H7 (cell line): Measurements from ENCODE around the gene AKAP5. TPM values are rescaled to one million over a fixed set of nuclear protein-coding genes. Genes with fewer than 3 reads are reported as not detected.

Experiments
- DNase-seq: peaks from one replicate; pipeline ENCODE4 v3.0.0; 2012
- H3K27me3 ChIP-seq: 2 replicates; pipeline ENCODE4 v1.6.0; 2011; ENCODE audit warnings: mild to moderate bottlenecking, low read length; ENCODE audit not compliant: control insufficient read depth, insufficient read depth
- H3K36me3 ChIP-seq: replicated peaks from 2 replicates; pipeline ENCODE4 v1.5.1; 2011; ENCODE audit warnings: low read length; ENCODE audit not compliant: control insufficient read depth, insufficient read depth
- H3K4me3 ChIP-seq: 2 replicates; pipeline ENCODE4 v1.5.1; 2011; ENCODE audit warnings: low read depth, mild to moderate bottlenecking, control low read depth, low read length, moderate library complexity; ENCODE audit not compliant: insufficient read depth
- total RNA-seq: library from RNA; depleted of rRNA; stranded (reverse); fragments of >200 nt; shearing (Covaris generic); gene quantifications from 2 replicates; pipeline ENCODE4 v1.2.3, GENCODE V29; 2014

Gene AKAP5
- total RNA-seq, 1 experiment from 2014 or later, result 0.62 TPM

- Histone ChIP-seq H3K4me3 (no peak overlapping the region), H3K27me3 (no peaks in the 10 kb centered on the region), H3K36me3 (peaks cover 44% of the 10 kb centered on the region)
- DNase-seq, result no peak
Observed at GRCh38 chr14:64444140-64444539, 21.2 kb upstream of the AKAP5 start.

GRCh38 chr14:64444984-64445845 is 20.1 kb upstream of the AKAP5 start:
- no peak for DNase-seq
- H3K36me3 ChIP-seq, result peaks cover 48% of the 10 kb centered on the region
- no peak overlapping the region for H3K4me3 ChIP-seq
- H3K27me3 ChIP-seq, result no peaks in the 10 kb centered on the region

GRCh38 chr14:64447876-64448670 is 17.2 kb upstream of the AKAP5 start:
- no peaks in the 10 kb centered on the region for H3K27me3 ChIP-seq
- H3K4me3 ChIP-seq, result no peak overlapping the region
- no peak for DNase-seq
- H3K36me3 ChIP-seq, result peaks cover 40% of the 10 kb centered on the region

- peaks cover 39% of the 10 kb centered on the region for H3K36me3 ChIP-seq
Observed at GRCh38 chr14:64450255-64450654, 15.0 kb upstream of the AKAP5 start.

GRCh38 chr14:64454671-64455070 is 10.6 kb upstream of the AKAP5 start:
- no peak for DNase-seq
- Histone ChIP-seq H3K4me3 (no peak overlapping the region), H3K27me3 (no peaks in the 10 kb centered on the region), H3K36me3 (peaks cover 43% of the 10 kb centered on the region)

More at GRCh38 chr14:64450255-64450654, 15.0 kb upstream of the AKAP5 start:
- H3K27me3 ChIP-seq, result no peaks in the 10 kb centered on the region
- H3K4me3 ChIP-seq, result no peak overlapping the region
- DNase-seq, result no peak

GRCh38 chr14:64459405-64460136 is 5.7 kb upstream of the AKAP5 start:
- Histone ChIP-seq H3K27me3 (no peaks in the 10 kb centered on the region), H3K36me3 (peaks cover 26% of the 10 kb centered on the region), H3K4me3 (no peak overlapping the region)
- DNase-seq, result no peak

- Histone ChIP-seq H3K36me3 (peaks cover 13% of the 10 kb centered on the region), H3K27me3 (no peaks in the 10 kb centered on the region), H3K4me3 (no peak overlapping the region)
- DNase-seq, result no peak
Observed at GRCh38 chr14:64461221-64461620, 4.1 kb upstream of the AKAP5 start.

GRCh38 chr14:64463195-64463594 is 2.1 kb upstream of the AKAP5 start:
- Histone ChIP-seq H3K27me3 (no peaks in the 10 kb centered on the region), H3K36me3 (peaks cover 9% of the 10 kb centered on the region), H3K4me3 (no peak overlapping the region)
- no peak for DNase-seq

- no peak for DNase-seq
- Histone ChIP-seq H3K27me3 (no peaks in the 10 kb centered on the region), H3K4me3 (no peak overlapping the region), H3K36me3 (peaks cover 6% of the 10 kb centered on the region)
Observed at GRCh38 chr14:64463873-64464272, 1.4 kb upstream of the AKAP5 start.

GRCh38 chr14:64464651-64465050 is 648 bp upstream of the AKAP5 start:
- H3K4me3 ChIP-seq, result peak overlapping the region; percentile 69
- no peaks in the 10 kb centered on the region for H3K27me3 ChIP-seq
- peaks cover 2% of the 10 kb centered on the region; the same call in 1 of the 2 replicates for H3K36me3 ChIP-seq
- peak; percentile 60 for DNase-seq

GRCh38 chr14:64465831-64466554 is 694 bp downstream of the AKAP5 start:
- peaks cover 2% of the 10 kb centered on the region; the same call in 1 of the 2 replicates for H3K36me3 ChIP-seq
- DNase-seq, result peak; percentile 73
- H3K27me3 ChIP-seq, result no peaks in the 10 kb centered on the region
- peak overlapping the region; percentile 69 for H3K4me3 ChIP-seq

GRCh38 chr14:64467101-64467500 is 1.8 kb downstream of the AKAP5 start:
- DNase-seq, result no peak
- peaks cover 2% of the 10 kb centered on the region; the same call in 1 of the 2 replicates for H3K36me3 ChIP-seq
- H3K27me3 ChIP-seq, result no peaks in the 10 kb centered on the region
- H3K4me3 ChIP-seq, result no peak overlapping the region

- Histone ChIP-seq H3K27me3 (no peaks in the 10 kb centered on the region), H3K36me3 (no peaks in the 10 kb centered on the region), H3K4me3 (no peak overlapping the region)
- DNase-seq, result no peak
Observed at GRCh38 chr14:64467566-64467965, 2.3 kb downstream of the AKAP5 start.

- no peak for DNase-seq
- no peak overlapping the region for H3K4me3 ChIP-seq
- no peaks in the 10 kb centered on the region for H3K27me3 ChIP-seq
- no peaks in the 10 kb centered on the region for H3K36me3 ChIP-seq
Observed at GRCh38 chr14:64468451-64468850, 3.2 kb downstream of the AKAP5 start.
